Liver (tissue), 9 donors: ENCODE measurements around the gene WSCD2. TPM values are rescaled to one million over a fixed set of nuclear protein-coding genes. Genes with fewer than 3 reads are reported as not detected.

Source experiments
- DNase-seq: peaks from one replicate; pipeline ENCODE4 v3.0.0-alpha.2; 2017; ENCODE audit warnings: low spot score
- H3K27ac ChIP-seq, 2 donors: one replicate each; pipeline ENCODE4 v1.7.0; 2013; ENCODE audit warnings: inconsistent platforms in 2 of 2, low read length in 2 of 2, control low read depth in 1 of 2, low read depth in 1 of 2, mild to moderate bottlenecking in 1 of 2
- H3K27me3 ChIP-seq, 4 donors: one replicate each; pipeline versions ENCODE4 v1.6.1 to v1.7.0; 2013; ENCODE audit warnings: low read length in 3 of 4, inconsistent platforms in 1 of 4, mild to moderate bottlenecking in 1 of 4, moderate library complexity in 1 of 4; ENCODE audit not compliant: control insufficient read depth in 4 of 4, insufficient read depth in 4 of 4
- H3K36me3 ChIP-seq, 4 donors: one replicate each; pipeline versions ENCODE4 v1.6.1 to v1.7.0; 2013; ENCODE audit warnings: low read length in 3 of 4, mild to moderate bottlenecking in 3 of 4, low read depth in 1 of 4, moderate library complexity in 1 of 4; ENCODE audit not compliant: control insufficient read depth in 4 of 4, insufficient read depth in 3 of 4
- H3K4me1 ChIP-seq, 4 donors: one replicate each; pipeline versions ENCODE4 v1.6.1 to v1.7.0; 2013; ENCODE audit warnings: low read length in 3 of 4, mild to moderate bottlenecking in 3 of 4, moderate library complexity in 1 of 4; ENCODE audit not compliant: control insufficient read depth in 4 of 4, insufficient read depth in 4 of 4
- H3K4me3 ChIP-seq, 3 donors: one replicate each; pipeline versions ENCODE4 v1.6.1 to v1.7.0; 2013; ENCODE audit warnings: low read length in 3 of 3, control low read depth in 1 of 3, low read depth in 1 of 3, mild to moderate bottlenecking in 1 of 3
- H3K9ac ChIP-seq, 2 donors: one replicate each; pipeline ENCODE4 v1.7.0; 2013; ENCODE audit warnings: low read length in 2 of 2, mild to moderate bottlenecking in 2 of 2, moderate library complexity in 2 of 2, control low read depth in 1 of 2, low read depth in 1 of 2
- H3K9me3 ChIP-seq, 4 donors: one replicate each; pipeline versions ENCODE4 v1.6.1 to v1.7.0; 2013; ENCODE audit warnings: low read length in 3 of 4; ENCODE audit not compliant: control insufficient read depth in 4 of 4
- CTCF ChIP-seq: fragments of 150-350 bp; IDR thresholded peaks from 2 replicates; pipeline ENCODE4 v1.5.1; 2017; ENCODE audit warnings: improper control_type of control experiment, low read depth, low read length; ENCODE audit not compliant: missing input control
- EGR1 ChIP-seq, 2 donors: IDR thresholded peaks; 2 replicates each; pipeline ENCODE4 v1.6.1; 2016 to 2018; ENCODE audit warnings: antibody characterized with exemption in 2 of 2, low read depth in 2 of 2
- FOXA1 ChIP-seq: IDR thresholded peaks from 2 replicates; pipeline ENCODE4 v1.6.1; 2016; ENCODE audit warnings: antibody characterized with exemption
- FOXA2 ChIP-seq: IDR thresholded peaks from 2 replicates; pipeline ENCODE4 v1.6.1; 2016; ENCODE audit warnings: antibody characterized with exemption
- GABPA ChIP-seq, 2 donors: IDR thresholded peaks in 1 of 2; conservative IDR thresholded peaks in 1 of 2; 2 replicates each; pipeline ENCODE4 v1.6.1; 2016; ENCODE audit warnings: antibody characterized with exemption in 2 of 2, mild to moderate bottlenecking in 1 of 2, moderate library complexity in 1 of 2
- HNF4A ChIP-seq, 2 donors: conservative IDR thresholded peaks; 2 replicates each; pipeline ENCODE4 v1.6.1; 2016; ENCODE audit warnings: antibody characterized with exemption in 2 of 2, mild to moderate bottlenecking in 2 of 2
- HNF4G ChIP-seq: IDR thresholded peaks from 2 replicates; pipeline ENCODE4 v1.6.1; 2016; ENCODE audit warnings: antibody characterized with exemption
- JUND ChIP-seq, 2 donors: IDR thresholded peaks; 2 replicates each; pipeline ENCODE4 v1.6.1; 2016; ENCODE audit warnings: antibody characterized with exemption in 2 of 2
- NR2F2 ChIP-seq: IDR thresholded peaks from 2 replicates; pipeline ENCODE4 v1.6.1; 2016; ENCODE audit warnings: antibody characterized with exemption
- RXRA ChIP-seq, 2 donors: IDR thresholded peaks; 2 replicates each; pipeline ENCODE4 v1.6.1; 2017 to 2018; ENCODE audit warnings: antibody characterized with exemption in 2 of 2, mild to moderate bottlenecking in 1 of 2
- SP1 ChIP-seq: IDR thresholded peaks from 2 replicates; pipeline ENCODE4 v1.6.1; 2018; ENCODE audit warnings: antibody characterized with exemption, mild to moderate bottlenecking
- YY1 ChIP-seq: IDR thresholded peaks from 2 replicates; pipeline ENCODE4 v1.6.1; 2016; ENCODE audit warnings: antibody characterized with exemption, mild to moderate bottlenecking
- WGBS: extraction: QIAGEN DNeasy Blood & Tissue Kit; methylation state at CpG from one replicate; pipeline ENCODE4 v1.1.7; 2013; 5-methylcytosine and 5-hydroxymethylcytosine counted together
- polyA plus RNA-seq, 2 donors: library from polyadenylated mRNA; stranded (reverse) in 1 of 2; unstranded in 1 of 2; fragments of 200-250 nt in 1 of 2; fragments of >200 nt in 1 of 2; fragmentation: Nextera tagmentation in 1 of 2; extraction: Ambion mirVana in 1 of 2; gene quantifications; one replicate each; pipeline versions ENCODE4 v1.2.1 to v1.2.3, GENCODE V29; 2013 to 2015
- total RNA-seq, 2 donors: library from RNA; depleted of rRNA; stranded (reverse); fragments of >200 nt; gene quantifications; one replicate each; pipeline ENCODE4 v1.2.3, GENCODE V29; 2014
- TF ChIP-seq, protein P1 (sequence below): IDR thresholded peaks from 2 replicates; pipeline ENCODE4 v1.6.1; 2016; ENCODE audit warnings: antibody characterized with exemption
- TF ChIP-seq, protein P2 (sequence below): IDR thresholded peaks from 2 replicates; pipeline ENCODE4 v1.6.1; 2016; ENCODE audit warnings: antibody characterized with exemption
- TF ChIP-seq, protein P3 (sequence below): IDR thresholded peaks from 2 replicates; pipeline ENCODE4 v1.6.1; 2016; ENCODE audit warnings: antibody characterized with exemption
- donor health status: healthy.
- donor health status: healthy.
- donor health status: healthy.
- donor health status: healthy.
- donor health status: healthy.

WSCD2 gene
- total and polyA plus RNA-seq, 4 donors: under 0.01 to 0.09 (median 0.05) TPM; not detected in 1

GRCh38 chr12:108093209-108093608, 35.9 kb upstream of the WSCD2 start:
- TF ChIP-seq NR2F2: no peak
- H3K9ac ChIP-seq: no peak overlapping the region
- H3K27me3 ChIP-seq: peaks cover 0 to 3% (median under 1%) of the 10 kb centered on the region in 4 donors
- no peak overlapping the region for H3K4me3 ChIP-seq
- H3K4me1 ChIP-seq: no peaks in the 10 kb centered on the region
- no peaks in the 10 kb centered on the region for H3K36me3 ChIP-seq
- no peak overlapping the region for H3K27ac ChIP-seq
- no peak for DNase-seq
- H3K9me3 ChIP-seq: peaks cover 0 to 2% (median under 1%) of the 10 kb centered on the region in 4 donors
- WGBS: 48% methylated on average over 4 of the region's 4 CpGs

- Histone ChIP-seq H3K4me1 (no peaks in the 10 kb centered on the region), H3K4me3 (no peak overlapping the region), H3K27ac (no peak overlapping the region), H3K9ac (no peak overlapping the region), H3K9me3 (no peaks in the 10 kb centered on the region), H3K36me3 (no peaks in the 10 kb centered on the region), H3K27me3 (peaks cover 0 to 3% (median under 1%) of the 10 kb centered on the region in 4 donors)
- 53% methylated on average over 2 of the region's 2 CpGs for WGBS
- DNase-seq: no peak
- TF ChIP-seq RXRA (IDR thresholded peaks at IDR 0.05) (no peak), FOXA2 (no peak), GABPA (IDR thresholded peaks at IDR 0.05 in 1 of 2, conservative IDR thresholded peaks at IDR 0.05 in 1 of 2) (no peak), SP1 (no peak), EGR1 (IDR thresholded peaks at IDR 0.05; ENCODE audit: low read depth in 2 of 2) (no peak), HNF4A (conservative IDR thresholded peaks at IDR 0.05) (no peak)
Measured at GRCh38 chr12:108094056-108094649, 34.9 kb upstream of the WSCD2 start.

DNA sequence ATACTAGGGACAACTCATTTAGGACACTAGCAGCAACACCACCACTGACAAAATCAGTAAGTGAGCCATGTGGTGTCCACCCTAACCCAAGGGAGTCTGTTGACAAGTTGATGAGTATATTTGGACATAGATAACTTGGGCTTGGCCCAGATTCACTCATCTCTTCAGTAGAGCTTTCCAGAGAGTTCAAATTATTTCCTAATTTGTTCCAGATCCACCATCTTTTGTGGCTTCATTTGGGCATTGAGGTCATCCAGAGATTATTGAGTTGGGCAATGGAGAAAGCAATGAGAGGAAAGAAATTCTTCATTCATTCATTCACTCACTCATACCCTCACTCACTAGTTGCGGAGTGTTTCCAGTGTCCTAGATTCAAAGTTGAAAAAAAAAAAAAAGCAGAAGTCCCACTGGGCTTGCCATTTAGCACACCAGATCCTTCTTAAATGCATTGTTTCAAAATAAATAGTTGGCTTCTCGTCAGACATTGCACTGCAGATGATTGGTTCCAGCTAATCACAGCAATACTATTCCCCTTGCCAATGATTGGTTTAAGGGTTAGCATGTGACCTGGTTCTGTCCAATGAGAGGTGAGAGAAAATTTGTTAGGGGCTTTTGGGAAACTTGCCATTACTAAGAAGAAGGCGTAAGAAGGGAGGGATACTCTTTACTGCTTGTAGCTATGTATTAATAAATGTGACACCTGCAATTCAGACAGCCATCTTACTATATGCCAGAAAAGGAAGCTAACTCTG, 31.8 kb upstream of the WSCD2 start:
- no peak for TF ChIP-seq SP1
- TF ChIP-seq NR2F2: no peak
- TF ChIP-seq HNF4G: no peak
- TF ChIP-seq, protein P1, sequence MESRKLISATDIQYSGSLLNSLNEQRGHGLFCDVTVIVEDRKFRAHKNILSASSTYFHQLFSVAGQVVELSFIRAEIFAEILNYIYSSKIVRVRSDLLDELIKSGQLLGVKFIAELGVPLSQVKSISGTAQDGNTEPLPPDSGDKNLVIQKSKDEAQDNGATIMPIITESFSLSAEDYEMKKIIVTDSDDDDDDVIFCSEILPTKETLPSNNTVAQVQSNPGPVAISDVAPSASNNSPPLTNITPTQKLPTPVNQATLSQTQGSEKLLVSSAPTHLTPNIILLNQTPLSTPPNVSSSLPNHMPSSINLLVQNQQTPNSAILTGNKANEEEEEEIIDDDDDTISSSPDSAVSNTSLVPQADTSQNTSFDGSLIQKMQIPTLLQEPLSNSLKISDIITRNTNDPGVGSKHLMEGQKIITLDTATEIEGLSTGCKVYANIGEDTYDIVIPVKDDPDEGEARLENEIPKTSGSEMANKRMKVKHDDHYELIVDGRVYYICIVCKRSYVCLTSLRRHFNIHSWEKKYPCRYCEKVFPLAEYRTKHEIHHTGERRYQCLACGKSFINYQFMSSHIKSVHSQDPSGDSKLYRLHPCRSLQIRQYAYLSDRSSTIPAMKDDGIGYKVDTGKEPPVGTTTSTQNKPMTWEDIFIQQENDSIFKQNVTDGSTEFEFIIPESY: no peak
- TF ChIP-seq FOXA1: no peak
- TF ChIP-seq, protein P2, sequence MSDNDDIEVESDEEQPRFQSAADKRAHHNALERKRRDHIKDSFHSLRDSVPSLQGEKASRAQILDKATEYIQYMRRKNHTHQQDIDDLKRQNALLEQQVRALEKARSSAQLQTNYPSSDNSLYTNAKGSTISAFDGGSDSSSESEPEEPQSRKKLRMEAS: no peak
- no peak for TF ChIP-seq JUND (IDR thresholded peaks at IDR 0.05)
- no peak for TF ChIP-seq YY1
- TF ChIP-seq CTCF: no peak
- TF ChIP-seq EGR1 (IDR thresholded peaks at IDR 0.05; ENCODE audit: low read depth in 2 of 2): no peak
- TF ChIP-seq, protein P3, sequence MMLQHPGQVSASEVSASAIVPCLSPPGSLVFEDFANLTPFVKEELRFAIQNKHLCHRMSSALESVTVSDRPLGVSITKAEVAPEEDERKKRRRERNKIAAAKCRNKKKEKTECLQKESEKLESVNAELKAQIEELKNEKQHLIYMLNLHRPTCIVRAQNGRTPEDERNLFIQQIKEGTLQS: no peak
- TF ChIP-seq GABPA (IDR thresholded peaks at IDR 0.05 in 1 of 2, conservative IDR thresholded peaks at IDR 0.05 in 1 of 2): no peak
- Histone ChIP-seq H3K9me3 (peaks cover 0 to 2% (median 0%) of the 10 kb centered on the region in 4 donors), H3K27me3 (peaks cover 0 to 2% (median under 1%) of the 10 kb centered on the region in 4 donors), H3K36me3 (no peaks in the 10 kb centered on the region), H3K9ac (no peak overlapping the region), H3K27ac (no peak overlapping the region), H3K4me3 (no peak overlapping the region), H3K4me1 (no peaks in the 10 kb centered on the region)
- WGBS: 74% methylated on average over 3 of the region's 3 CpGs
- no peak for DNase-seq
